ENCODE measurements around the gene CDH13.

- TF ChIP-seq CTCF (IDR thresholded peaks at IDR 0.05): no peak
- TF ChIP-seq POLR2A (IDR thresholded peaks at IDR 0.05): no peak
Measured at GRCh38 chr16:83464991-83465390, 838.2 kb downstream of the CDH13 start.

Measured in thyroid gland (tissue), 4 donors.